ENCODE measurements around the gene PLGLB1.
"Not testable (repeated sequence)": the region's sequence is repeated elsewhere in the genome, so short reads cannot be mapped to it uniquely, and the experiment has no call there.

PLGLB1 gene

DNA sequence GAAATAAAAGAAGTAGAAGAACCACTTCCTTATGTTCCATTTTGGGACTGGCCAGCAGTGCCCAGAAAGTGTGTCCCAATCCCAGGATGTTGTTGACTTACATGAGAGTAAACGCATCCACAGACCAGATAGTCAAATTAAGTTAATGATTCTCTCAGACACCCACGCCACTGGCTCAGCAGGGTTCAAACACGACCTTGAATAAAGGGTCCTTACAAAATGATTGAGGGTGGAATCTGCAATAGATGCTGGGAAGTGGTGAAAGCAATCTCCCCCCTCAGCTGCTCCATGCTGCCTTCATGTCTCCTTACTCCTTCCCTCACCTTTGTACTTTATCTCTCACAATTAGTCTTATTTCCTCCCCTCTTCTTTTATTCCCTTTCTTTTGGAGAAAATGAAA, at the start of gene PLGLB1:
TSS of gene PLGLB1 (minus strand) at position 101 of the 400 bp plus-strand sequence. CDS start at position 40, 61 bp downstream.
- not testable (repeated sequence) for DNase-seq (ENCODE audit: low read depth)

DNA sequence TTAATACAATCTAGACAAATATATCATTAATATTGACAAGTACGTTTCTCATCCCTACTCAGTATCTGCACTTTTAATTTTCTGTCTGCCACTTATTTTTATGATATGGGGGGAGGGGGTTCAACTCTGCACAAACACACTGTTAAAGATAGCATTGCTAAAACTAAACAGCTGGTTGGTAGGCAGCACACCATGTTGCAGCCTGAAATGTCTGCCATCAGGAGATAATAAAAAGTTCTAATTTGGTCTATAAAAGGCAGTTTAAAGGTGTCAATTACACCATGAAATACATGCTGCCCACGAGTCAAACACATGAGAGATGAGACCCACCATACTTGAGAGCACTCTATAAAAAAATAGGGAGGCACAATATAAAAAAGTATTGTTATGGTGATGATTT, 42.7 kb upstream of the PLGLB1 start:
- DNase-seq (ENCODE audit: low read depth): not testable (repeated sequence)

DNA sequence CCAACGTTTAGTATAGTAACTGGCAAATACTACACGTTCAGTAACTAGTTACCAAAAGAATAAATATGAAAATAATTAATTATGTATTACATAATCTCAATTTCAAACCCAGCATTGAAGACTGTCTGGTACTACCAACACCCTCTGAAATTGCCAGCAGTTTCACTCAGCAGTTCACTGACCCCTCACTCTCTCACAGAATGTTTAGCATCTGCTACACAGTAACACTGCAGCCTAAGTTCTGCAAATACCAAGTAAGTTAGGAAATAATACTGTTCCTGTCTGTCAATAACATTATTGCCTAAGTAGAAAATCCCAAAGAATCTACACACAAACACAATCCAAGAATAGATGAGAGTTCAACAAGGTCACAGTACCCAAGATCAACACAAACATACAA, 41.8 kb upstream of the PLGLB1 start:
- not testable (repeated sequence) for DNase-seq (ENCODE audit: low read depth)

DNA sequence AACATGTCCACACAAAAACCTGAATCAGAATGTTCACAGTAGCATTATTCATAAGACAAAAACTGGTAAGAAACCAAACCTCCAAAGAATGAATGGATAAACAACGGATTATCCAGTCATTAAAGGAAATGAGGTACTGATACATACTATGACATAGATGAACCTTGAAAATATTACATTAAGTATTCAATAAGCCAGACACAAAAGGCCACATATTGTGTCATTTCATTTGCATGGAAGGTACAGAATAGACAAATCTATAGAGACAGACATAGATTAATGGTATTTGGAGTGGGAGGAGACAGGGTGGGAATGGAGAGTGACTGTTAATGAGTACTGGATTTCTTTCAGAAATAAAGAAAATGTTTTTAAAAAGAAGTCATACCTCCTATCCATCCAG, 39.9 kb upstream of the PLGLB1 start:
- not testable (repeated sequence) for DNase-seq (ENCODE audit: low read depth)

DNA sequence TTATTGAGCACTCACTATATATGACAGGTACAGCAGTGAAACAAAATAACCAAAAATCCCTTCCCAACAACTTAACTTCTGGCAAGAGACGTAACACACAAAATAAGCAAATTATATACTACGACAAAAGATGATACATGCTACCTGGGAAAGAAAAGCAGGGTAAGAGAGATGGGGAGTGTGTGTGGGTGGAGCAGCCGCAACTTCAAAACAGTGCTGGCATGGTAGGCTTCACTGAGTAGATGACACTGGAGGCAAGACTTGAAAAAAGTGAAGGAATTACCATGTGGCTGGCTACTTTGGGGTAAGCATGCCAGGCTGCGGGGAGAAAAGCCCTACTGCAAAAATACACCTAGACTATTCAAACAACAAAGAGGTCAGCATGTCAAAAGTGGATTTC, 36.0 kb upstream of the PLGLB1 start:
- not testable (repeated sequence) for DNase-seq (ENCODE audit: low read depth)

DNA sequence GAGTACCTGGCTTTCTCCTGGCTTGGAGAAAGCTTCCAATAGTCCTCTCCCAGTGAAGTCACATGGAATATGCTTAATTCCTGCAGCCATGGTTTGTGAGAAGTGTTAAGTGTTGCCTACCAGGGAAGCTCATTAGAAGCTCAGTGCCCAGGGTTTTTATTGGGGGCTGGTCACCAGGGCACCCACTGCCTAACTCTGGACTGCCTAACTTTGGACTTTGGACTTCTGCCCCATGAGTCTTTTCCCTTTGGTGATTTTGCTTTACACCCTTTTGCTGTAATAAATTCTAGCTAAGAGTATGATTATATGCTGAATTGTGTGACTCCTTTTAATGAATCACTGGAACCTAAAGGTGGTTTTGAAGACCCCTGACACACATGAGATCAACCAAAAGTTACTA, 35.2 kb upstream of the PLGLB1 start:
- not testable (repeated sequence) for DNase-seq (ENCODE audit: low read depth)

DNA sequence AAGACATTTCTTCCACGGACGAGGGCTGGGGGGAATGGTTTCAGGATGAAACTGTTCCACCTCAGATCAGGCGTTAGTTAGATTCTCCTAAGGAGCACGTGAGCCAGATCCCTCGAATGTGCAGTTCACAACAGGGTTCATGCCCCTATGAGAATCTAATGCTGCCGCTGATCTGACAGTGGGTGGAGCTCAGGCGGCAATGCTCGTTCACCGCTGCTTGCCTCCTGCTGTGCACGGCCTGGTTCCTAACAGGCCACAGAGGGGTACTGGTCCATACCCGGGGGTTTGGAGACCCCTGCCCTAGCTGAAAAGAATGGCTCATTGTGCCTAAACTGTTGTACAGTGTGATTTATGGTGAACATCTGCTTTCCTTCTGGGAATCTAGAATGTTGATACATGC, 34.8 kb upstream of the PLGLB1 start:
- DNase-seq (ENCODE audit: low read depth): not testable (repeated sequence)

DNA sequence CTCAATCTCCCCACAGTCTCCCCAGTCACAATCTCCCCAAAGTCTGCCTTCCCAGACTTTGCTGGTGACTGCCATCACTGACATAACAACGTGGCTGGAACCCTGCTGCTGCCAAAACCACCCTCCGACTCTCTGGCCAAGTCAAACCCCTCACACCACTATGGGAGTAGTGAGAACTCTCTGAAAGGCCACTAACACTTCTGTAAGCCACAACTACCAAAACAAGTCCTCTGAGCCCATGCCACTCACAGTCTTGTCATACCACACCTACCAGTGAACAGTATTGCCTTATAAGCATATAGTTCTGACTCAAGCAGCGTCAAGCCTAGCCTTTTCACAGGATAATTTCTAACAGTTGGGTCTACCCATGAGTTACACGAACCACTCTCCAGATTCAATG, 32.7 kb upstream of the PLGLB1 start:
- not testable (repeated sequence) for DNase-seq (ENCODE audit: low read depth)

DNA sequence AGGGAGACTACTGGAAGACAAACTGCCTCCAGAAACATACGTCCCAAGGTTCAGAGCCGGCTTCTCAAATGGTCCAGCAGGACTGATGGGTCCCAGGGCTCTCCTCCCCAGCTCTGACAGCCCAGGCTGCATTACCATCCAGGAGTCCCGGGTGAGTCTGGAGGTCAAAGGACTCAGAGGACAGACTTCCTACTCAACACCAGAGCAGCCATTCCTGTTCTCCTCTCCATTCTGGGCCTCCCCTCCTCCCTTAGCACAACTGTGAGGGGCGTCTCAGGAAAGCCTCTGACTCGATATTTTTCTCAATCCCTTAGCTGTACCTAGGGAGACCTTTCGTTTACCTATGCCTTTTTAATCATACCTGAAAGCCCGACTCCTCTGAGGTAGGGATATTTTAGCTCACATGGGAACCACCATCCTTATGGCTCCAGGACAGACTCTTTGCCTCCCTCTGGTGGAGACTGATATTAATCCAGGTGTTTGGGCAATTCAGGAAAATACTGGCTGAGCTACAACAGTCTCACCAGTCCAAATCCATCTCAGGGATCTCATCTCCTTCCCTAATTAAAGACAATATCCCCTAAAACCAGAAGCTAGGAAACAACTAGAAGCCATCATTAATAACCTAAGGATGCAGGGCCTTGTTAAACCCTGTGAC, 19.8 kb upstream of the PLGLB1 start:
- DNase-seq (ENCODE audit: low read depth): not testable (repeated sequence)

DNA sequence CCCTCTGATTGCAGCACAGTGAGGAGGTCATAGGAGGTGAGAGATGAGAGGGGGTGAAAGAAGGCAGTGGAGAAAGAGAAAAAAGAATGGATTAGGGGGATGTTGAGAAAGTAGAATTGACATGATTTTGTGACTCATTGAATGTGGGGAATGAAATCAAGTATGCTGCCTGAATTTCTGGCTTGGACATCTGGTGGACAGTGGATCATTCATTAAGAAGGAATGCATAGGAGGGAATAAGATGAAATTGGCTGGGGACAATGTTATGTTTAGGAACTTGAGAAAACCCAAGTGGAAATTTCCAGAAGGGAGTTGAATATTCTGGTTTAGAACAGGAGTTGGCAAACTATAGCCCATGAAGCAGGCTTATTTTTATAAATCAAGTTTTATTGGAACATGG, 7.0 kb upstream of the PLGLB1 start:
- DNase-seq (ENCODE audit: low read depth): not testable (repeated sequence)

DNA sequence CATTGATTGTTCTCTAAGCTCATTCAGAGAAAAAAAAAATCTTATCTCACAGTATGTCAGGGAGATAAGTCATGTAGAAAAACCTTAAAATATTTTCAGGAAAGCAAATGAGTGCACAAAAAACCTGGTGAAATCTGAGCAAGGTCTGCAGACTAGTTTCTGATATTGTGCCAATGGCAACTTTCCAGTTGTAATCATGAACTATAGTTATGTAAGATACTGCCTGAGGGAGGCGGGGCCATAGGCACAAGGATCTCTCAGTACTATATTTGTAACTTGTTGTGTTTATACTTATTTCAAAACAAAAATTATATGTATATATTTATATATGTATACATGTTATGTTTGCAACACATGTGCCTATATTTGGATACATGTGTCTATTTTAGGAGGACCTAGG, 5.2 kb upstream of the PLGLB1 start:
- DNase-seq (ENCODE audit: low read depth): not testable (repeated sequence)

DNA sequence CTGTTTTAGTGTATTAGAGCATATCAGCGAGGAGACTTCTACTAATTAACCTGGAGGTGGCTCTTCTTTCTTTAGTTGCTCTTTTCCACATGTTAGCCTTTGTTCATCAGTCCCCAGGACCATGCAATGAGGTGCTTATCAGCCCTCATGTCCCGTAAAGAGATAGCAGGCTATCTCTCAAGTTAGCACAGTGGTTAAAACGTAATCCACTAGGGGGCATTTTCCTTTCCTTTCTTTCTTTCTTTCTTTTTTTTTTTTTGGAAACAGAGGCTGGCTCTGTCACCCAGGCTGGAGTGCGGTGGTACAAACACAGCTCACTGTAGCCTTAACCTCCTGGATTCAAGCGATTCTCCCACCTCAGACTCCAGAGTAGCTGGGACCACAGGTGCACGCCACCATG, 4.3 kb upstream of the PLGLB1 start:
- DNase-seq (ENCODE audit: low read depth): not testable (repeated sequence)

DNA sequence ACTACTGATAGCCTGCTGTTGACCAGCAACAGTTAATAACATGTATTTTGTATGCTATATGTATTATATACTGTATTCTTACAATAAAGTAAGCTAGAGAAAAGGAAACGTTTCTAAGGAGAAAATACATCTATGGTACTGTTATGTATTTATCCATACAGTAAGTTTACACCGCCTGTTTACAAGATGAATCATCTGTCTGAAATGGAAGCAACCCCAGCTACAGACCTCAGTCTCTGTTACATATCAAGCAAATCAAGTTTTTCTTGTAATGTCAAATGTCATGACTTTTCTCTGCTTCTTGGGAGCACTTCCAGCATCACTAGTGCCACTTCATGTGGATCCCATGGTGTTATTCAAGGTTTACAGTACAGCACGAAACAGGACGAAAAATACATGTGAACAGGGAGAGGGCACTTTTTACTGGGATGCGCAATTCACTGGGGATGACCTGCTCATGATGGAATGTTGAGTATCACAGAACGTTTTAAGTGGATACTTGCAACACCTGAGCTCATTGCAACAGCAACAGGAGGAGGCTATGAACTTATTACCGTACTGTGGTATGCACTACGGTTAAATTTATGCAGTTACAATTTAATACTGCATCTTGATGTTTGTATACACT, 2.5 kb upstream of the PLGLB1 start:
- not testable (repeated sequence) for DNase-seq (ENCODE audit: low read depth)

DNA sequence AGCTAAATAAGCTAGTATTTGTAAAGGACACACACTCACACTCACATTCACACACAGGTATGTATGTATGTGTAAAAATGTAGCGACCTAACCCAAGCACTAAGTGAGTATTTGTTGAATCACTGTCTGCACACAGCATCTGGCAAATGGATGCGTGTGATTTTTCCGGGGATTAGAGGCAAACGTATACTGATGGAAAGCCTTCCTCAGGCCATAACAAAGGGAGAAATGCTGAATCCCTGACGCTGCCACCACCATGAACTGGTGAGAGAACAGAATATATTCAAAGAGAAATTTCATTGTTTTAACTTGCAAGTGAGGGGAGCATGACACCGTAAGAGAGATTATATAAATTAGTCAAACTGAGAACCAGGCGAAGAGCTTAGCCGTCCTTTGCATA, 601 bp downstream of the PLGLB1 start:
- DNase-seq (ENCODE audit: low read depth): not testable (repeated sequence)

DNA sequence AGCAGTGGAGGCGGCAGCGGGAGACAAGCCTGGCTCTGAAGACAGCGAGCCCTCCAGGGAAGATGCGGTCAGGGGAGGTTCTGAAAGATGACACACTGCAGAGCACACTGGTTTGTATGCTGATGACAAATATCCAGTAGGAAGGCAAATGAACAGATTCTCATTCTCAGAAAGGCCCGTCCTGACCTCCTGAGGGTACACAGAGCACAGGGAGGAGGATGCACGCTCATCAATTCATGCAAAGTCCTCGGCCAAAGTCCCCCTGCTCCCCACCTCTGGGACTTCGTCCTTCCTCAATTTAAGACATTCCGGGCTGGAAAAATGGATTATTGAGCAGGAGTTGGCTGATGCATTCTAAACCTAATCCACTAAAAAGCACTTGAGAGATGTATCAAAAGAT, 2.6 kb downstream of the PLGLB1 start:
- DNase-seq (ENCODE audit: low read depth): not testable (repeated sequence)

DNA sequence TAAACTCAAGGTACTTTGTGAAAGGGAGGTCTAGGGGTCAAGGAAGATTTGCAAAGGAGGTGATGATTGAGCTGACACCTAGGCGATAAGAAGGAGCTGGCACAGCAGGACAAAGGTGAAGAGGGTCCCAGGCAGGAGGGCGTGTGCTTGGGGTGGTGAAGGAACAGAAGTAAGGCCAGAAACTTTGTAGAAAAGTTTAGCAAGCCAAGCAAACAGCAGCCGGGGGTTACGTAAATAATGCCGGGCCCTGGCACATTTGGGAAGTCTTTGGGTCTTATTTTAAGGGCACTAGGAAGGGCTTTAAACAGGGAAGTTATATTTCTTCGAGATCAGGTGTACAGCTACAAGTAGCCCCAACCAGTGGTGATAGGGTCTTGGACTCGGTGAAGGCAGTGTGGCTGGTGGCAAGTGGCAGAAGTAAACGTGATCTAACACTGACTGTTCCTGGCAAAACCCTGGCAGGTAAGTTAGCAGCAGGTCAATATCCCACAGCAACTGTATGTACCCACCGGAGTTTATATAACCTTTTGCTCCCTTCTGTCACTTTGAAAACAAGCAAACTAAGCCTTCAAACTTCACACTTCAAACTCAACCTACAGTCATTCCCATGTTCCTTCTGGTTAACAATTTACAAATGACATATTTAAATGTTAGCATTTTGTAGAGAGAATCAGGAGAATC, 7.0 kb downstream of the PLGLB1 start:
- not testable (repeated sequence) for DNase-seq (ENCODE audit: low read depth)

DNA sequence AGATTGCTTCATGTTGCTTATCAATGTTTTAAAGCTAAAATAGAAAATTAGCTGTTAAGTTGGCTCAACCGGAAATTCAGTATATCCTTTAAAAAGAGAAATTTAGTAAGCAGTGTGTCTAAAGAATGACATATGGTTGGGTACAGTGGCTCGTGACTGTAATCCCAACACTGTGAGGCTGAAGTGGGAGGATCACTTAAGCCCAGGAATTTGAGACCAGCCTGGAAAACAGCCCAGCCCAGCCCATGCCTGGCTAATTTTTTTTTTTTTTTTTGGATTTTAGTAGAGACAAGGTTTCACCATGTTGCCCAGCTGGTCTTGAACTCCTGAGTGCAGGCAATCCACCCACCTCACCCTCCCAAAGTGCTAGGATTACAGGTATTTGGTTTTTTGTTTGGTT, 17.2 kb downstream of the PLGLB1 start:
- DNase-seq (ENCODE audit: low read depth): not testable (repeated sequence)

All from stimulated activated CD8-positive, alpha-beta memory T cell treated with anti-CD3 and anti-CD28 coated beads, Interleukin-7, amount 100 ng/mL, for 24 hours (primary cell).